Kasumi-1 (cell line): ENCODE results near the gene MLLT10.
A peak's percentile ranks its signal among the peaks of the same experiment; 100 is the strongest.
"Not testable (repeated sequence)": the region's sequence is repeated elsewhere in the genome, so short reads cannot be mapped to it uniquely, and the experiment has no call there.

Experiments used
- DNase-seq, 2 experiments: peaks; one replicate each; lab custom pipeline; 2025; lab: John Stamatoyannopoulos, UW

Gene MLLT10

GRCh38 chr10:21694631-21695030 lies 160.6 kb downstream of the MLLT10 start:
- DNase-seq: no peak

- no peak for DNase-seq
Observed at GRCh38 chr10:21696302-21696701, 162.3 kb downstream of the MLLT10 start.

GRCh38 chr10:21699575-21699974 lies 165.5 kb downstream of the MLLT10 start:
- DNase-seq: no peak

GRCh38 chr10:21700474-21700873 lies 166.4 kb downstream of the MLLT10 start:
- DNase-seq: no peak

GRCh38 chr10:21702633-21703111 lies 168.6 kb downstream of the MLLT10 start:
- DNase-seq: peak; percentile 41 to 43

GRCh38 chr10:21705142-21705827 lies 171.3 kb downstream of the MLLT10 start:
- DNase-seq: no peak

- no peak for DNase-seq
Observed at GRCh38 chr10:21705828-21706176, 171.8 kb downstream of the MLLT10 start.

GRCh38 chr10:21707498-21707897 lies 173.5 kb downstream of the MLLT10 start:
- DNase-seq: no peak

GRCh38 chr10:21712975-21713374 lies 178.9 kb downstream of the MLLT10 start:
- no peak for DNase-seq

- DNase-seq: peak; percentile 45 to 60
Observed at GRCh38 chr10:21715531-21716195, 181.6 kb downstream of the MLLT10 start.

- DNase-seq: not testable (repeated sequence)
Observed at GRCh38 chr10:21717437-21718054, 183.5 kb downstream of the MLLT10 start.

GRCh38 chr10:21719502-21719901 lies 185.5 kb downstream of the MLLT10 start:
- DNase-seq: no peak

GRCh38 chr10:21720090-21720489 lies 186.1 kb downstream of the MLLT10 start:
- DNase-seq: no peak

- DNase-seq: no peak
Observed at GRCh38 chr10:21721000-21721665, 187.1 kb downstream of the MLLT10 start.

- peak in 1 of 2 experiments; percentile 46 for DNase-seq
Observed at GRCh38 chr10:21722209-21722608, 188.2 kb downstream of the MLLT10 start.

- DNase-seq: peak; percentile 47 to 68
Observed at GRCh38 chr10:21724020-21724589, 190.1 kb downstream of the MLLT10 start.

GRCh38 chr10:21724687-21725367 lies 190.8 kb downstream of the MLLT10 start:
- DNase-seq: peak; percentile 100

- DNase-seq: no peak
Observed at GRCh38 chr10:21726601-21727225, 192.7 kb downstream of the MLLT10 start.

- DNase-seq: peak; percentile 42 to 45
Observed at GRCh38 chr10:21727452-21728168, 193.6 kb downstream of the MLLT10 start.

GRCh38 chr10:21728618-21729017 lies 194.6 kb downstream of the MLLT10 start:
- no peak for DNase-seq
